Mucosa of descending colon (tissue), 3 donors: Measurements from ENCODE around the gene TAS2R60. TPM values are rescaled to one million over a fixed set of nuclear protein-coding genes. Genes with fewer than 3 reads are reported as not detected.
"Not testable (repeated sequence)": the region's sequence is repeated elsewhere in the genome, so short reads cannot be mapped to it uniquely, and the experiment has no call there.

Source experiments
- ATAC-seq: fragments of 200-7000 bp; cut with Tn5 transposase; one replicate; pipeline ENCODE4 v1.9.1; 2020; ENCODE audit warnings: mild to moderate bottlenecking, moderate library complexity
- DNase-seq, 3 donors: peaks; one replicate each; pipeline ENCODE4 v3.0.0-alpha.2; 2020
- H3K36me3 ChIP-seq: fragments of 200-600 bp; one replicate; pipeline ENCODE4 v1.8.0; 2021; ENCODE audit warnings: low read depth, mild to moderate bottlenecking
- H3K4me1 ChIP-seq: fragments of 200-600 bp; one replicate; pipeline ENCODE4 v1.8.0; 2021; ENCODE audit warnings: low read depth, mild to moderate bottlenecking
- H3K4me3 ChIP-seq: fragments of 200-600 bp; one replicate; pipeline ENCODE4 v1.8.0; 2021; ENCODE audit warnings: mild to moderate bottlenecking
- H3K9me3 ChIP-seq: fragments of 200-600 bp; one replicate; pipeline ENCODE4 v1.8.0; 2021; ENCODE audit warnings: mild to moderate bottlenecking
- intact Hi-C, 2 donors: fragments of 100-400 bp; cut with DNase I in 1 of 2; cut with micrococcal nuclease in 1 of 2; formaldehyde crosslinking; loops; one replicate each; pipeline versions ENCODE4 v1.11.0 to v1.11.1; 2022; cut with DNase I, micrococcal nuclease
- total RNA-seq, 3 donors: library from RNA; stranded (reverse); fragmentation: NEBNext Ultra II Directional in 2 of 3; extraction: Animal tissue kit (Norgen Biotek cat#: 25700) in 2 of 3; gene quantifications; one replicate each; pipeline versions ENCODE4 v1.2.1 to v1.2.4, GENCODE V29; 2021 to 2023
- TF ChIP-seq, protein P1 (sequence below): fragments of 200-600 bp; IDR thresholded peaks from one replicate; pipeline ENCODE4 v1.8.0; 2022; ENCODE audit warnings: antibody characterized with exemption, mild to moderate bottlenecking
- donor health status: DM: no; HTN: no; CAD: no; lungs with moderate emphysema.
- donor health status: DM: no; HTN: no; CAD: no.
- donor health status: DM: no; HTN: yes; CAD: no.

The TAS2R60 gene
- total RNA-seq, 3 donors from 2014 or later: 0.32 TPM; not detected in 2

DNA sequence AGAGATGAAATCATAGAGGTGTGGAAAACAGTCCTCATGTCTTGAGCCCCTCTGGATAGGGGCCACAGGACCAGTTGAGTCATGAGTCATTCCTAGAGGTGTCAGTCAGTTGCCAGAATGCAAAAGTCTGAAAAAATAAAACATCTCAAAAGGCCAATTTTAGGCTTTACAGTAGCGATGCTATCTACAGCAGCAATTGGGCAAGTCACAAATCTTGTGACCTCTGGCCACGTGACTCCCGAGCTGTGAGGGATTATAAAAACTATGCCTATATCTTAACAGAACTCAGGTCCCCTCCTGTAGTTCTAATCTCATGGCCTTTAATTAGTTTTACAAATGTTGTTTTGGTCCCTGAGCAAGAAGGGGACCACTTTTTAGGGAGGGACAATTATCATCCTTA, 18.8 kb downstream of the TAS2R60 start:
- Histone ChIP-seq H3K36me3 (no peaks in the 10 kb centered on the region), H3K4me1 (no peaks in the 10 kb centered on the region), H3K9me3 (no peaks in the 10 kb centered on the region), H3K4me3 (no peak overlapping the region)
- DNase-seq (no peak), ATAC-seq (no peak)
- intact Hi-C loops: no loop called here
- TF ChIP-seq, protein P1, sequence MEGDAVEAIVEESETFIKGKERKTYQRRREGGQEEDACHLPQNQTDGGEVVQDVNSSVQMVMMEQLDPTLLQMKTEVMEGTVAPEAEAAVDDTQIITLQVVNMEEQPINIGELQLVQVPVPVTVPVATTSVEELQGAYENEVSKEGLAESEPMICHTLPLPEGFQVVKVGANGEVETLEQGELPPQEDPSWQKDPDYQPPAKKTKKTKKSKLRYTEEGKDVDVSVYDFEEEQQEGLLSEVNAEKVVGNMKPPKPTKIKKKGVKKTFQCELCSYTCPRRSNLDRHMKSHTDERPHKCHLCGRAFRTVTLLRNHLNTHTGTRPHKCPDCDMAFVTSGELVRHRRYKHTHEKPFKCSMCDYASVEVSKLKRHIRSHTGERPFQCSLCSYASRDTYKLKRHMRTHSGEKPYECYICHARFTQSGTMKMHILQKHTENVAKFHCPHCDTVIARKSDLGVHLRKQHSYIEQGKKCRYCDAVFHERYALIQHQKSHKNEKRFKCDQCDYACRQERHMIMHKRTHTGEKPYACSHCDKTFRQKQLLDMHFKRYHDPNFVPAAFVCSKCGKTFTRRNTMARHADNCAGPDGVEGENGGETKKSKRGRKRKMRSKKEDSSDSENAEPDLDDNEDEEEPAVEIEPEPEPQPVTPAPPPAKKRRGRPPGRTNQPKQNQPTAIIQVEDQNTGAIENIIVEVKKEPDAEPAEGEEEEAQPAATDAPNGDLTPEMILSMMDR: no peak

GRCh38 chr7:143463556-143463955, 20.3 kb downstream of the TAS2R60 start:
- TF ChIP-seq, protein P1: no peak
- Histone ChIP-seq H3K4me3 (no peak overlapping the region), H3K9me3 (no peaks in the 10 kb centered on the region), H3K36me3 (no peaks in the 10 kb centered on the region), H3K4me1 (no peaks in the 10 kb centered on the region)
- intact Hi-C loops: no loop called here
- no peak for DNase-seq
- no peak for ATAC-seq

- Histone ChIP-seq H3K4me1 (no peaks in the 10 kb centered on the region), H3K9me3 (no peaks in the 10 kb centered on the region), H3K36me3 (no peaks in the 10 kb centered on the region), H3K4me3 (no peak overlapping the region)
- intact Hi-C loops: no loop called here
- TF ChIP-seq, protein P1: no peak
- ATAC-seq (no peak), DNase-seq (no peak)
Observed at GRCh38 chr7:143463957-143464356, 20.7 kb downstream of the TAS2R60 start.

GRCh38 chr7:143467724-143468123, 24.5 kb downstream of the TAS2R60 start:
- TF ChIP-seq, protein P1: no peak
- Histone ChIP-seq H3K4me3 (no peak overlapping the region), H3K36me3 (no peaks in the 10 kb centered on the region), H3K4me1 (peaks cover 4% of the 10 kb centered on the region), H3K9me3 (no peaks in the 10 kb centered on the region)
- DNase-seq (no peak), ATAC-seq (peak; percentile 36)
- intact Hi-C loops: no loop called here

DNA sequence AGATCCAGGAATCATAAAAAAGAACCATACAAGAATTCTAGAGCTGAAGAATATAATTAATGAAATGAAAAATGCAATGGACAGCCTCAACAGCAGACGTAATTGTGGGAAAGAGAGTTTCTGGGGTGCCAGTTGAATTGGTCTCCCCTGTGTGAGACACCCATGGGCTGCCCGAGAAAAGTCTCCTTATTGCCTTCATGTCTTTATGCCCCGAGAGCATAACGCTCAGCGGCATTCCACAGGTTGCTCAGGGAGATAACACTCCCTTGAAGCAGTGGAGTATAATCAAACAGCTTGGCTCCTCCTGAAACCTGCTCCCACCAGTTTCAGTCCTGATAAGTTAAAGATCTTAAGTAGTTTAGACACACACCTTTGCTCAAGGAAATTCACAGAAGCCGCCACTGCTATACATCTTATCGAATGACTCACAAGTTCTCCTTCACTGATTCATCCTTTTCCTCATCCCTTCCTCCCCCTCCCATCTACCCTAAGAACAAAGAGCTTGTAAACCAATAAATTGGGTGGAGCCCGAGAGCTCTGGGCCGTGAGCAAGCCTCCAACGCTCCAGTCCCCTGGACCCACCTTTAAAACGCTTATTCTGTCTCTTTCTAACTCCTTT, 28.9 kb downstream of the TAS2R60 start:
- H3K4me1 ChIP-seq, H3K36me3 ChIP-seq, intact Hi-C loops, H3K9me3 ChIP-seq, H3K4me3 ChIP-seq: not testable (repeated sequence)
- ATAC-seq (peak; percentile 69), DNase-seq (peak; percentile 49 to 74 (median 57))

GRCh38 chr7:143477501-143478150, 34.4 kb downstream of the TAS2R60 start, which contains the start of gene TAS2R41:
TAS2R41 (plus strand) TSS chr7:143477873; CDS start chr7:143477873, 0 bp downstream.
- H3K4me1 ChIP-seq: no peaks in the 10 kb centered on the region
- H3K9me3 ChIP-seq: no peaks in the 10 kb centered on the region
- no peaks in the 10 kb centered on the region for H3K36me3 ChIP-seq
- TF ChIP-seq, protein P1: no peak
- ATAC-seq: peak; percentile 93
- no peak within 1 kb of the TSS for H3K4me3 ChIP-seq
- peak; percentile 44 to 50 (median 50) for DNase-seq
- intact Hi-C loops: no loop called here
